Nephron (organoid): ENCODE data around the gene PLEKHA1.

Source experiments
- H3K27ac Mint-ChIP-seq, 3 experiments: 2 replicates each; pipeline ENCODE4 v1.8.0; 2020; ENCODE audit warnings: mixed read lengths in 3 of 3, mild to moderate bottlenecking in 2 of 3, moderate library complexity in 1 of 3
- H3K27me3 Mint-ChIP-seq: 2 replicates; pipeline ENCODE4 v1.8.0; 2021; ENCODE audit warnings: low read depth, mild to moderate bottlenecking, moderate library complexity, mixed read lengths
- H3K36me3 Mint-ChIP-seq: 2 replicates; pipeline ENCODE4 v1.8.0; 2020; ENCODE audit warnings: low read depth, mixed read lengths
- H3K4me1 Mint-ChIP-seq: 2 replicates; pipeline ENCODE4 v1.8.0; 2020; ENCODE audit warnings: mixed read lengths
- H3K4me3 Mint-ChIP-seq, 3 experiments: 2 replicates each; pipeline ENCODE4 v1.8.0; 2020; ENCODE audit warnings: mild to moderate bottlenecking in 3 of 3, mixed read lengths in 3 of 3, moderate library complexity in 2 of 3
- H3K9me3 Mint-ChIP-seq: 2 replicates; pipeline ENCODE4 v1.8.0; 2020; ENCODE audit warnings: mixed read lengths
- CTCF ChIP-seq, 3 experiments: fragments of 200-600 bp; sonication (generic); IDR thresholded peaks; one replicate each; pipeline ENCODE4 v1.5.0; 2021; ENCODE audit warnings: antibody characterized with exemption in 3 of 3; ENCODE audit not compliant: unreplicated experiment in 3 of 3

Gene PLEKHA1

GRCh38 chr10:122392835-122393234 is 18.3 kb downstream of the PLEKHA1 start:
- H3K27me3 Mint-ChIP-seq, result no peaks in the 10 kb centered on the region
- H3K9me3 Mint-ChIP-seq, result peaks cover 9% of the 10 kb centered on the region
- TF ChIP-seq CTCF (IDR thresholded peaks at IDR 0.05; ENCODE audit: unreplicated experiment in 3 of 3), result no peak
- H3K4me3 Mint-ChIP-seq, result no peak overlapping the region
- peaks cover 40% of the 10 kb centered on the region for H3K36me3 Mint-ChIP-seq
- peak overlapping the region in 1 of 3 experiments; percentile 35 for H3K27ac Mint-ChIP-seq
- peaks cover 8% of the 10 kb centered on the region for H3K4me1 Mint-ChIP-seq

- Mint-ChIP-seq H3K9me3 (peaks cover 9% of the 10 kb centered on the region), H3K27ac (peak overlapping the region in 1 of 3 experiments; percentile 29), H3K36me3 (peaks cover 38% of the 10 kb centered on the region)
Observed at GRCh38 chr10:122393288-122393687, 18.8 kb downstream of the PLEKHA1 start.

GRCh38 chr10:122402548-122403131 is 28.1 kb downstream of the PLEKHA1 start:
- no peak overlapping the region for H3K27ac Mint-ChIP-seq
- no peaks in the 10 kb centered on the region for H3K27me3 Mint-ChIP-seq
- no peak for TF ChIP-seq CTCF (IDR thresholded peaks at IDR 0.05; ENCODE audit: unreplicated experiment in 3 of 3)
- no peaks in the 10 kb centered on the region for H3K4me1 Mint-ChIP-seq
- no peaks in the 10 kb centered on the region for H3K9me3 Mint-ChIP-seq
- peaks cover 18% of the 10 kb centered on the region for H3K36me3 Mint-ChIP-seq
- H3K4me3 Mint-ChIP-seq, result no peak overlapping the region

More at GRCh38 chr10:122393288-122393687, 18.8 kb downstream of the PLEKHA1 start:
- no peak for TF ChIP-seq CTCF (IDR thresholded peaks at IDR 0.05; ENCODE audit: unreplicated experiment in 3 of 3)
- Mint-ChIP-seq H3K27me3 (no peaks in the 10 kb centered on the region), H3K4me3 (no peak overlapping the region), H3K4me1 (peaks cover 8% of the 10 kb centered on the region)

GRCh38 chr10:122404576-122404975 is 30.1 kb downstream of the PLEKHA1 start:
- Mint-ChIP-seq H3K27me3 (no peaks in the 10 kb centered on the region), H3K4me3 (no peak overlapping the region), H3K27ac (no peak overlapping the region), H3K36me3 (peaks cover 19% of the 10 kb centered on the region), H3K9me3 (no peaks in the 10 kb centered on the region), H3K4me1 (no peaks in the 10 kb centered on the region)
- TF ChIP-seq CTCF (IDR thresholded peaks at IDR 0.05; ENCODE audit: unreplicated experiment in 3 of 3), result no peak

GRCh38 chr10:122407375-122408125 is 33.0 kb downstream of the PLEKHA1 start:
- Mint-ChIP-seq H3K36me3 (peaks cover 34% of the 10 kb centered on the region), H3K27ac (peak overlapping the region in 2 of 3 experiments; percentile 21 to 34), H3K27me3 (no peaks in the 10 kb centered on the region), H3K4me3 (no peak overlapping the region), H3K4me1 (no peaks in the 10 kb centered on the region), H3K9me3 (no peaks in the 10 kb centered on the region)
- no peak for TF ChIP-seq CTCF (IDR thresholded peaks at IDR 0.05; ENCODE audit: unreplicated experiment in 3 of 3)
